K562 (cell line): Measurements from ENCODE around the gene NR6A1. TPM values are rescaled to one million over a fixed set of nuclear protein-coding genes. Genes with fewer than 3 reads are reported as not detected.

Experiments used
- ATF1 ChIP-seq, 2 experiments: fragments of 450-650 bp in 1 of 2; IDR thresholded peaks; 2 replicates each; pipeline ENCODE4 v1.6.1; 2016; ENCODE audit warnings: missing compliant biosample characterization in 1 of 2, missing genetic modification characterization in 1 of 2
- ATF7 ChIP-seq: fragments of 450-650 bp; IDR thresholded peaks from 2 replicates; pipeline ENCODE4 v1.7.1; 2014; ENCODE audit warnings: mild to moderate bottlenecking, moderate library complexity
- CBX3 ChIP-seq, 2 experiments: IDR thresholded peaks; 1 replicate in 1 of 2; 2 replicates in 1 of 2; pipeline ENCODE4 v1.6.1; 2012; ENCODE audit warnings: inconsistent platforms in 2 of 2, low read length in 2 of 2, borderline replicate concordance in 1 of 2, control low read depth in 1 of 2
- CHD4 ChIP-seq: fragments of 200-600 bp; sonication (generic); IDR thresholded peaks from 3 replicates; pipeline ENCODE4 v1.6.1; 2012; ENCODE audit warnings: low read depth, mild to moderate bottlenecking, mixed read lengths, low read length, inconsistent platforms; ENCODE audit not compliant: insufficient read depth, insufficient replicate concordance, poor library complexity, severe bottlenecking
- ETV1 ChIP-seq: fragments of 450-650 bp; conservative IDR thresholded peaks from 2 replicates; pipeline ENCODE4 v1.6.1; 2016; ENCODE audit warnings: missing genetic modification characterization, control low read depth, low read depth, missing compliant biosample characterization
- NR2C2 ChIP-seq, 2 experiments: fragments of 200-800 bp in 1 of 2; sonication (Bioruptor generic) in 1 of 2; sonication (generic) in 1 of 2; formaldehyde crosslinking in 1 of 2; IDR thresholded peaks; 2 replicates each; pipeline versions ENCODE4 v1.6.1 to v1.8.0; 2016 to 2022; ENCODE audit warnings: mild to moderate bottlenecking in 1 of 2, missing compliant biosample characterization in 1 of 2, missing genetic modification characterization in 1 of 2, missing genetic modification reagents in 1 of 2
- PRMT5 ChIP-seq: sonication (generic); formaldehyde crosslinking; IDR thresholded peaks from 2 replicates; pipeline ENCODE4 v1.5.0; 2020; ENCODE audit warnings: missing genetic modification reagents
- RAD21 ChIP-seq, 2 experiments: fragments of 250-450 bp in 1 of 2; fragments of 450-650 bp in 1 of 2; sonication (Bioruptor Pico) in 1 of 2; formaldehyde crosslinking in 1 of 2; IDR thresholded peaks in 1 of 2; conservative IDR thresholded peaks in 1 of 2; 2 replicates each; pipeline versions ENCODE4 v1.4.0 to v1.8.0; 2020 to 2022; ENCODE audit warnings: mild to moderate bottlenecking in 2 of 2, moderate library complexity in 1 of 2
- SOX6 ChIP-seq: fragments of 450-650 bp; IDR thresholded peaks from 2 replicates; pipeline ENCODE4 v1.6.1; 2014; ENCODE audit warnings: mild to moderate bottlenecking
- ZNF644 ChIP-seq: fragments of 200-800 bp; sonication (Bioruptor generic); IDR thresholded peaks from 2 replicates; pipeline ENCODE4 v1.6.1; 2016; ENCODE audit warnings: low read depth, missing genetic modification characterization, missing compliant biosample characterization
- polyA plus RNA-seq, 8 experiments: library from polyadenylated mRNA; depleted of rRNA in 4 of 8; stranded (reverse) in 5 of 8; unstranded in 3 of 8; fragments of >200 nt; fragmentation: Nextera tagmentation in 2 of 8; fragmentation: Illumina TruSeq in 1 of 8; extraction: Ambion mirVana in 2 of 8; extraction: Trizol in 1 of 8; gene quantifications; 2 replicates each; pipeline versions ENCODE4 v1.2.1 to v1.2.3, GENCODE V29; 2011 to 2014; ENCODE audit warnings: inconsistent platforms in 1 of 8, missing spikeins in 1 of 8
- total RNA-seq, 7 experiments: library from RNA; depleted of rRNA in 6 of 7; stranded (reverse); fragments of >200 nt in 6 of 7; fragmentation: Illumina TruSeq in 2 of 7; extraction: Trizol in 2 of 7; gene quantifications; 2 replicates each; pipeline versions ENCODE4 v1.2.1 to v1.2.3, GENCODE V29; 2011 to 2021; ENCODE audit warnings: low replicate concordance in 1 of 7
- TF ChIP-seq, protein P1 (sequence below): sonication (generic); formaldehyde crosslinking; IDR thresholded peaks from 2 replicates; pipeline ENCODE4 v1.4.0; 2020; ENCODE audit warnings: mild to moderate bottlenecking, missing genetic modification reagents
- TF ChIP-seq, protein P2 (sequence below), 2 experiments: fragments of 450-650 bp in 1 of 2; sonication (generic) in 1 of 2; formaldehyde crosslinking in 1 of 2; IDR thresholded peaks in 1 of 2; conservative IDR thresholded peaks in 1 of 2; 2 replicates each; pipeline versions ENCODE4 v1.6.1 to v1.8.1; 2016 to 2023; ENCODE audit warnings: mild to moderate bottlenecking in 2 of 2, moderate library complexity in 2 of 2, inconsistent platforms in 1 of 2, missing genetic modification reagents in 1 of 2
- TF ChIP-seq, protein P3 (sequence below): fragments of 450-650 bp; IDR thresholded peaks from 2 replicates; pipeline ENCODE4 v1.6.1; 2018; ENCODE audit not compliant: partially characterized antibody
- TF ChIP-seq, protein P4 (sequence below): IDR thresholded peaks from 2 replicates; pipeline ENCODE4 v1.6.1; 2014; ENCODE audit warnings: antibody characterized with exemption
- TF ChIP-seq, protein P5 (sequence below): fragments of 450-650 bp; IDR thresholded peaks from 2 replicates; pipeline ENCODE4 v1.6.1; 2016; ENCODE audit warnings: mild to moderate bottlenecking

The NR6A1 gene
- total and polyA plus RNA-seq, 9 of the 15 experiments (the other 6 are each of a cell fraction or from before 2014, with no cell fraction given), result 9.7 to 55.4 (median 28.3) TPM

DNA sequence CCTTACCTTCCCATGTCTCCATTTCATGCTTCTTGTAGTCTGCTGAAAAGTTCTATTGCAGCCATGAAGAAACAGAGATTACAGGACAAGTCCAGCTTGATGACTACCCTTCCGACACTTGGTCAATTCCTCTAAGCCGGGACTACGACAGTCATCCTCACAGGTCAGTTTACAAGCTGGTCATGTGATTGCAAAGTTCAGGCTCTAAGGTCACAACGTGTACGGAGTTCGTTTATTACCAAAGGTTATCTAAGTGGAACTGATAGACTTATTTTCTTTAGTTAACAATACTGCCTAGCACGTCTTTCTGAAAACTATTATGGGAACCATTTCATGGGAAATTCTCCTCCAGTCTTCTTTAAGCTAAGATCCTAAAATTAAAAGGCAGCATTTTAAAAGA, 175.4 kb downstream of the NR6A1 start (continued):
- TF ChIP-seq RAD21 (CRISPR knock-in tag; conservative IDR thresholded peaks at IDR 0.05 in 1 of 2, IDR thresholded peaks at IDR 0.05 in 1 of 2) (0 out of 4 replicates have a peak, but pooled peaks of 1 of the 2 experiments have one; percentile 15), CBX3 (IDR thresholded peaks at IDR 0.05; ENCODE audit: borderline replicate concordance in 1 of 2, low read length in 2 of 2) (peak in 1 of 2 experiments; percentile 72; a peak in 2 of 3 replicates), PRMT5 (no peak), ZNF644 (tag) (no peak), NR2C2 (CRISPR knock-in tag; IDR thresholded peaks at IDR 0.05) (peak; percentile 83; the same call in 1 of the 2 replicates), NR2C2 (tag; IDR thresholded peaks at IDR 0.05) (peak; percentile 95), CHD4 (no peak), ETV1 (tag) (0 out of 2 replicates have a peak, but pooled peaks have one; percentile 32), SOX6 (no peak), ATF7 (0 out of 2 replicates have a peak, but pooled peaks have one; percentile 26), ATF1 (CRISPR knock-in tag; IDR thresholded peaks at IDR 0.05) (no peak), ATF1 (tag; IDR thresholded peaks at IDR 0.05) (peak; percentile 40; the same call in 1 of the 2 replicates)
- TF ChIP-seq, protein P1, sequence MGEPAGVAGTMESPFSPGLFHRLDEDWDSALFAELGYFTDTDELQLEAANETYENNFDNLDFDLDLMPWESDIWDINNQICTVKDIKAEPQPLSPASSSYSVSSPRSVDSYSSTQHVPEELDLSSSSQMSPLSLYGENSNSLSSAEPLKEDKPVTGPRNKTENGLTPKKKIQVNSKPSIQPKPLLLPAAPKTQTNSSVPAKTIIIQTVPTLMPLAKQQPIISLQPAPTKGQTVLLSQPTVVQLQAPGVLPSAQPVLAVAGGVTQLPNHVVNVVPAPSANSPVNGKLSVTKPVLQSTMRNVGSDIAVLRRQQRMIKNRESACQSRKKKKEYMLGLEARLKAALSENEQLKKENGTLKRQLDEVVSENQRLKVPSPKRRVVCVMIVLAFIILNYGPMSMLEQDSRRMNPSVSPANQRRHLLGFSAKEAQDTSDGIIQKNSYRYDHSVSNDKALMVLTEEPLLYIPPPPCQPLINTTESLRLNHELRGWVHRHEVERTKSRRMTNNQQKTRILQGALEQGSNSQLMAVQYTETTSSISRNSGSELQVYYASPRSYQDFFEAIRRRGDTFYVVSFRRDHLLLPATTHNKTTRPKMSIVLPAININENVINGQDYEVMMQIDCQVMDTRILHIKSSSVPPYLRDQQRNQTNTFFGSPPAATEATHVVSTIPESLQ, result no peak
- TF ChIP-seq, protein P2, sequence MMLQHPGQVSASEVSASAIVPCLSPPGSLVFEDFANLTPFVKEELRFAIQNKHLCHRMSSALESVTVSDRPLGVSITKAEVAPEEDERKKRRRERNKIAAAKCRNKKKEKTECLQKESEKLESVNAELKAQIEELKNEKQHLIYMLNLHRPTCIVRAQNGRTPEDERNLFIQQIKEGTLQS (IDR thresholded peaks at IDR 0.05), result peak; percentile 58
- TF ChIP-seq, protein P2 (CRISPR knock-in tag; conservative IDR thresholded peaks at IDR 0.05), result no peak
- TF ChIP-seq, protein P3, sequence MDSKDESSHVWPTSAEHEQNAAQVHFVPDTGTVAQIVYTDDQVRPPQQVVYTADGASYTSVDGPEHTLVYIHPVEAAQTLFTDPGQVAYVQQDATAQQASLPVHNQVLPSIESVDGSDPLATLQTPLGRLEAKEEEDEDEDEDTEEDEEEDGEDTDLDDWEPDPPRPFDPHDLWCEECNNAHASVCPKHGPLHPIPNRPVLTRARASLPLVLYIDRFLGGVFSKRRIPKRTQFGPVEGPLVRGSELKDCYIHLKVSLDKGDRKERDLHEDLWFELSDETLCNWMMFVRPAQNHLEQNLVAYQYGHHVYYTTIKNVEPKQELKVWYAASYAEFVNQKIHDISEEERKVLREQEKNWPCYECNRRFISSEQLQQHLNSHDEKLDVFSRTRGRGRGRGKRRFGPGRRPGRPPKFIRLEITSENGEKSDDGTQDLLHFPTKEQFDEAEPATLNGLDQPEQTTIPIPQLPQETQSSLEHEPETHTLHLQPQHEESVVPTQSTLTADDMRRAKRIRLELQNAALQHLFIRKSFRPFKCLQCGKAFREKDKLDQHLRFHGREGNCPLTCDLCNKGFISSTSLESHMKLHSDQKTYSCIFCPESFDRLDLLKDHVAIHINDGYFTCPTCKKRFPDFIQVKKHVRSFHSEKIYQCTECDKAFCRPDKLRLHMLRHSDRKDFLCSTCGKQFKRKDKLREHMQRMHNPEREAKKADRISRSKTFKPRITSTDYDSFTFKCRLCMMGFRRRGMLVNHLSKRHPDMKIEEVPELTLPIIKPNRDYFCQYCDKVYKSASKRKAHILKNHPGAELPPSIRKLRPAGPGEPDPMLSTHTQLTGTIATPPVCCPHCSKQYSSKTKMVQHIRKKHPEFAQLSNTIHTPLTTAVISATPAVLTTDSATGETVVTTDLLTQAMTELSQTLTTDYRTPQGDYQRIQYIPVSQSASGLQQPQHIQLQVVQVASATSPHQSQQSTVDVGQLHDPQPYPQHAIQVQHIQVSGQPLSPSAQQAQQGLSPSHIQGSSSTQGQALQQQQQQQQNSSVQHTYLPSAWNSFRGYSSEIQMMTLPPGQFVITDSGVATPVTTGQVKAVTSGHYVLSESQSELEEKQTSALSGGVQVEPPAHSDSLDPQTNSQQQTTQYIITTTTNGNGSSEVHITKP, result peak; percentile 58
- TF ChIP-seq, protein P4, sequence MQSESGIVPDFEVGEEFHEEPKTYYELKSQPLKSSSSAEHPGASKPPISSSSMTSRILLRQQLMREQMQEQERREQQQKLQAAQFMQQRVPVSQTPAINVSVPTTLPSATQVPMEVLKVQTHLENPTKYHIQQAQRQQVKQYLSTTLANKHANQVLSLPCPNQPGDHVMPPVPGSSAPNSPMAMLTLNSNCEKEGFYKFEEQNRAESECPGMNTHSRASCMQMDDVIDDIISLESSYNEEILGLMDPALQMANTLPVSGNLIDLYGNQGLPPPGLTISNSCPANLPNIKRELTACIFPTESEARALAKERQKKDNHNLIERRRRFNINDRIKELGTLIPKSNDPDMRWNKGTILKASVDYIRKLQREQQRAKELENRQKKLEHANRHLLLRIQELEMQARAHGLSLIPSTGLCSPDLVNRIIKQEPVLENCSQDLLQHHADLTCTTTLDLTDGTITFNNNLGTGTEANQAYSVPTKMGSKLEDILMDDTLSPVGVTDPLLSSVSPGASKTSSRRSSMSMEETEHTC, result 0 out of 2 replicates have a peak, but pooled peaks have one; percentile 34
- TF ChIP-seq, protein P5, sequence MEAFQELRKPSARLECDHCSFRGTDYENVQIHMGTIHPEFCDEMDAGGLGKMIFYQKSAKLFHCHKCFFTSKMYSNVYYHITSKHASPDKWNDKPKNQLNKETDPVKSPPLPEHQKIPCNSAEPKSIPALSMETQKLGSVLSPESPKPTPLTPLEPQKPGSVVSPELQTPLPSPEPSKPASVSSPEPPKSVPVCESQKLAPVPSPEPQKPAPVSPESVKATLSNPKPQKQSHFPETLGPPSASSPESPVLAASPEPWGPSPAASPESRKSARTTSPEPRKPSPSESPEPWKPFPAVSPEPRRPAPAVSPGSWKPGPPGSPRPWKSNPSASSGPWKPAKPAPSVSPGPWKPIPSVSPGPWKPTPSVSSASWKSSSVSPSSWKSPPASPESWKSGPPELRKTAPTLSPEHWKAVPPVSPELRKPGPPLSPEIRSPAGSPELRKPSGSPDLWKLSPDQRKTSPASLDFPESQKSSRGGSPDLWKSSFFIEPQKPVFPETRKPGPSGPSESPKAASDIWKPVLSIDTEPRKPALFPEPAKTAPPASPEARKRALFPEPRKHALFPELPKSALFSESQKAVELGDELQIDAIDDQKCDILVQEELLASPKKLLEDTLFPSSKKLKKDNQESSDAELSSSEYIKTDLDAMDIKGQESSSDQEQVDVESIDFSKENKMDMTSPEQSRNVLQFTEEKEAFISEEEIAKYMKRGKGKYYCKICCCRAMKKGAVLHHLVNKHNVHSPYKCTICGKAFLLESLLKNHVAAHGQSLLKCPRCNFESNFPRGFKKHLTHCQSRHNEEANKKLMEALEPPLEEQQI, result peak; percentile 66
